ENCODE data around the gene SRRM2.
A peak's percentile ranks its signal among the peaks of the same experiment; 100 is the strongest.

The SRRM2 gene

DNA sequence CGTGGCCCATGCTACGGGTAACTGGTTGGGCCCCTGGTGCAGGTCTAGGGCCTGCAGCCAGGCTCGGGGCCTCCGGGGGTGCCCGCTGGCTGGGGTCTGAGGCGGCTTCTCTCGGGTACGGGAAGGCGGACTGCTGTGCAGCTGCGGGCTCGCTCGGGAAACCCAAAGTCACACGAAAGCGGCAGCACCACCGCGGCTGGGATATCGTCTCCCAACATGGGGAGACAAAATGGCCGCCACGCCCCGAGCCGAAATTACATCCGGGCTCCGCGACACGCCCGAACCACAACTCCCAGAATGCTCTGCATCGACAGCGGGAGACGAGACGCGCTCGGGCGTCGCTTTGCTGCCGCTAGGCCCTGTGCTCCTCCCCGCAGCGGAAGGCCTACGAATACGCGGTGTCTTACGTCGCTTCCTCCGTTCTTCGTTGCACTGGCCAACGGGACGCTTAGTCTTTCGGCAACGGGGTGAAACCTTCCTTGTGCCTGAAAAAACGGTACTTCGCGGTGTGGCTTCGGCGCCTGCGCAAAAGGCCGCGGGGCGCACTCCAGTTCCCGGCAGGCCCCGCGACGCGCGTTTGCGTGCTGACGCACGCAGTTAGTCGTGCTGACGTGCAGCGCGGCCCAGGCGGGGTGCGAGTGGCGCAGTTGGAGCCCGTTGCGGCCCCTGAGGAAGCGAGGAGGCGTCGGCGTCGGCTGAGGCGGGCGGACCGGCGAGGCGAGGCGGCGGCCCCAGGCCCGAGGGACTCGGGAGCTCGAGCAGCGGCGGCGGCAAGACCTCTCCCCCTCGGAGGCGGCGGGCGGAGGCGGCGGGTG lies at the start of gene SRRM2:
TSS of gene SRRM2 (plus strand) at position 604 of the 815 bp plus-strand sequence. CDS start 3,727 bp downstream, outside the sequence.
- H3K27ac Mint-ChIP-seq = peak within 1 kb of the TSS; percentile 97
- no peaks in the 10 kb centered on the region for H3K27me3 Mint-ChIP-seq (ENCODE audit: low read depth)
- H3K4me3 Mint-ChIP-seq = peak within 1 kb of the TSS; percentile 92
- peak; percentile 96 for DNase-seq (ENCODE audit: low spot score)
- peaks cover 42% of the 10 kb centered on the region for H3K36me3 Mint-ChIP-seq (ENCODE audit: low read depth)
- peaks cover 44% of the 10 kb centered on the region for H3K4me1 Mint-ChIP-seq (ENCODE audit: low read depth)
- no peaks in the 10 kb centered on the region for H3K9me3 Mint-ChIP-seq

DNA sequence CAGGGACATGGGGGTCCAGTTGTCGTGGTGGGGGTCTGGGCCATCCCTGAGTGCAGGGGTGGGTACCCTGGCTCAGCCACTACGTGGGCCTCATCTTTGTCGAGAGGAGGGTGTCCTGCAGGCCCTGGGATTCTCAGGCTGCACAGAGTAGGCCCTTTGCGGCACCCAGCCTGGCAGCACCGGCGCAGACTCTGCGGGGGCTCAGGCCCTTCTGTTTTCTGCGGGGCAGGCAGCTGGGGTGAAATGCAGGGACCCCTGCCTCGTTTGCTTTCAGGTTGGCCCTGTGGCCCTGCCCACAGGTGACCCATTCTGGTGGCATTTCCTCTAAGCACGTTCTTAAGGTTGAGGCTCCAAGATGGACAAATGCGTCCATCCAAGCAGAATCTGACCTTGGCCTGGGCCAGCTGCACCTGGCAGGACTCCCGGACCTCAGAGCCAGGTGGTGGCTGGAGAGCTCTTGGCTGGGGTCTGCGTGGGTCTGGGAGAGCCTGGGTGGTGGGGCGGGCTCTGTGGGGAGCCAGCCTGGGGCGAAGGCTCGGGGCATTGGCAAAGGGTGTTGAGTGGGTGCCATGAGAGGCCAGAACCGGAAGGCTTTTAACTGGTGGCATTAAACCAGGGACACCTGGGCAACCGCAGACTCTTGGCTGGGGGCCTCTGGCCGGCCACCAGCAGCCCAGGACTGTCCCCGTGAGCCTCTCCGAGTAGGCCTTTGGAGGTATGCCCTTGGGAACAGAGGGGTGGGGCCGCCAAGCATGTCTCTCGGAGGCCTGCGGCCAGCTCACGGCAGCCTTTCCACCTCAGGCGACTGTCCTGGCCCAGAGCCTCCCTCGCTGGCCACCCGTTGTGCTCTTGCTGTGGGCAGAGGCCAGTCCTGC lies 49.3 kb upstream of the SRRM2 start:
- Mint-ChIP-seq H3K4me3 (no peak overlapping the region), H3K27ac (no peak overlapping the region), H3K9me3 (no peaks in the 10 kb centered on the region), H3K27me3 (ENCODE audit: low read depth) (no peaks in the 10 kb centered on the region), H3K36me3 (ENCODE audit: low read depth) (peaks cover 4% of the 10 kb centered on the region), H3K4me1 (ENCODE audit: low read depth) (no peaks in the 10 kb centered on the region)
- DNase-seq (ENCODE audit: low spot score) = no peak

DNA sequence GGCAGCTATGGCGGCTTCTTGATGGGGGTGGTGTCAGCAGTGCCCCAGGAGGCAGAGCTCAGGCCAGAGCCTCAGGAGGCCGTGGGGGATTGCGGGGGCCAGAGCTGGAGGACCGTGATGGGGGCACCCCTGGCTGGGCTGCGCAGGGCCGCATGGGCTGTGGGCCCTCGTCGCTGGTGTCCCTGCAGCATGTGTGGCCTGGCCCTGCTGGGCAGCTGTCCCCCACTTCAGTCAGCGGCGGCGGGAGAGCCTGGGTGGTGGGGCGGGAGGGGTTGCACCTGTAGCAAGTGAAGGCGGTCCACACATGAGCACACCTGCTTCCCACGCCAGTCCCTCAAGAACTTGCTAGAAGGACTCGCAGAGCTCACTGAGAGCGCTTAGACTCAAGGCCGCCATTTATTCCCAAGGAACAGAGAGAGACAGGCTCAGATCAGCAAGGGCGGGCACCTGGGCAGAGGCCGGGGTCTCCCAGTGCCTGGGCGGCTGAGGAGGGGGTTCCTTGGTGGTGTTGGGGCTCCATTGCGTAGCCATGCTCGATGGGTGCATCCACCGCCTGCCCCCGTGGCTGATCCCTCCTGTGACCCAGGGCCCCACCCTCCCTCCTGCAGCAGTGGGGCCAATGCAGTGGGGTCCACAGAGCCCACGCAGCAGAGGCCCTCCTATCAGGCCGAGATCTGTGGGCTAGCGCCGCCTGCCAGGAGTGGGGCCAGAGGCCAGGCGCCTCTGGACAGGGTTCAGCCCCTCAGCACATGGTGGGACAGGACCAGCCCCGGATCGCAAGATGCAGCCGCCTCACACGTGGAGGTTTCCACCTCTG lies 48.1 kb upstream of the SRRM2 start:
- H3K27ac Mint-ChIP-seq = no peak overlapping the region
- no peaks in the 10 kb centered on the region for H3K27me3 Mint-ChIP-seq (ENCODE audit: low read depth)
- no peak overlapping the region for H3K4me3 Mint-ChIP-seq
- H3K4me1 Mint-ChIP-seq (ENCODE audit: low read depth) = no peaks in the 10 kb centered on the region
- peaks cover 7% of the 10 kb centered on the region for H3K36me3 Mint-ChIP-seq (ENCODE audit: low read depth)
- no peak for DNase-seq (ENCODE audit: low spot score)
- no peaks in the 10 kb centered on the region for H3K9me3 Mint-ChIP-seq

DNA sequence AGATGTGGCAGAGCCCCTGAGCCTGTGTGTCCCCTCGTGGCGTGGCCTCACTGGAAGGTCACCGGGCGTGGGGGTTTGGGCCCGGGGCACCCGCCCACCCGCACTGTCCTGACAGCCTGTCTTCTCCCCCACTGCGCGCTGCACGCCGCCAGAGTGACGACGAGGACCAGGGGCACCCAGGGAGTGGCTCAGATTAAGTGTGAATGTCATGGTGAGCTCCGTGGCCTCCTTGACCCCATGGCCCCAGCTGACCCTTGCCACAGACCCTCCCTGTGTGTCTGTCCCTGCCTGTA lies 47.5 kb upstream of the SRRM2 start:
- Mint-ChIP-seq H3K9me3 (no peaks in the 10 kb centered on the region), H3K4me3 (no peak overlapping the region), H3K27me3 (ENCODE audit: low read depth) (no peaks in the 10 kb centered on the region), H3K4me1 (ENCODE audit: low read depth) (no peaks in the 10 kb centered on the region), H3K36me3 (ENCODE audit: low read depth) (peaks cover 7% of the 10 kb centered on the region), H3K27ac (no peak overlapping the region)
- no peak for DNase-seq (ENCODE audit: low spot score)

DNA sequence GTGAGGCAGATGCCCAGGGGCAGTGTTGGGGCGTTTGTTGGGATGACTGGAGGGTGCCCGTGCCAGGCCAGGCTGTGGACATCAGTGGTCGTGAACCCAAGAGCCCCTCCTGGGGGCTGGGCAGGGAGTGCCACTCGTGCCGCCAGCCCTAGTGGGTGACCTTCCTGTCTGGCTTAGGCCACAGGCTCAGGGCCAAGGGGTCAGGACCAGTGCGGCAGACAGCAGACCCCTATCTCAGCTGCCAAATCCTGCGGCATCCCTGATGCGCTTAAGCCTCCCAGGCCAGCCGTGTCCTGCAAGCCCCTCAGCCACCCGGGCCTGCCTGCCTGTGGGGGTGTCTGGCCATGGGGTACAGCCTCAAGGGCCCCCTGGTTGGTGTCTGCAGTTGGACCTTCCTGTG lies 47.1 kb upstream of the SRRM2 start:
- no peak overlapping the region for H3K27ac Mint-ChIP-seq
- H3K36me3 Mint-ChIP-seq (ENCODE audit: low read depth) = peaks cover 7% of the 10 kb centered on the region
- no peak overlapping the region for H3K4me3 Mint-ChIP-seq
- no peaks in the 10 kb centered on the region for H3K9me3 Mint-ChIP-seq
- H3K27me3 Mint-ChIP-seq (ENCODE audit: low read depth) = no peaks in the 10 kb centered on the region
- H3K4me1 Mint-ChIP-seq (ENCODE audit: low read depth) = no peaks in the 10 kb centered on the region
- no peak for DNase-seq (ENCODE audit: low spot score)

DNA sequence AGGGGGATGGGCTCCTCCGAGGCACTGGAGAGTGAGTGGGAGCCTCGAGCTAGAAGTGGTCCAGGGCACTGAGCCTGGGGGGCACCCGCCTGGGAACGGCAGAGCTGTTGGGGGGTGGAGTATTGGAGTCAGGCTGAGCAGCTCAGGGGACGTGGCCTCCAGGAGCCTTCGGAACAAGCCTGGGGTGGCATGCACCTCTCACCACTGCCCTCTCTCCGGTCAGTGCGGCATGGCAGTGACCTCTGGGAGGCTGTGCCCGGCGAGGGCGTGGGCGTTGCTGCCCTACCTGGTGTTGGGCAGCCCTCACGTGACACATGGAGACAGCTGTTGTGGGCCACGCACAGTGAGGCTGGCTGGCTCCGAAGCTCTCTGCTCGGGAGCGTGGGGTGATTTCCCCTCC lies 46.4 kb upstream of the SRRM2 start:
- Mint-ChIP-seq H3K9me3 (no peaks in the 10 kb centered on the region), H3K4me1 (ENCODE audit: low read depth) (no peaks in the 10 kb centered on the region)
- DNase-seq (ENCODE audit: low spot score) = no peak

DNA sequence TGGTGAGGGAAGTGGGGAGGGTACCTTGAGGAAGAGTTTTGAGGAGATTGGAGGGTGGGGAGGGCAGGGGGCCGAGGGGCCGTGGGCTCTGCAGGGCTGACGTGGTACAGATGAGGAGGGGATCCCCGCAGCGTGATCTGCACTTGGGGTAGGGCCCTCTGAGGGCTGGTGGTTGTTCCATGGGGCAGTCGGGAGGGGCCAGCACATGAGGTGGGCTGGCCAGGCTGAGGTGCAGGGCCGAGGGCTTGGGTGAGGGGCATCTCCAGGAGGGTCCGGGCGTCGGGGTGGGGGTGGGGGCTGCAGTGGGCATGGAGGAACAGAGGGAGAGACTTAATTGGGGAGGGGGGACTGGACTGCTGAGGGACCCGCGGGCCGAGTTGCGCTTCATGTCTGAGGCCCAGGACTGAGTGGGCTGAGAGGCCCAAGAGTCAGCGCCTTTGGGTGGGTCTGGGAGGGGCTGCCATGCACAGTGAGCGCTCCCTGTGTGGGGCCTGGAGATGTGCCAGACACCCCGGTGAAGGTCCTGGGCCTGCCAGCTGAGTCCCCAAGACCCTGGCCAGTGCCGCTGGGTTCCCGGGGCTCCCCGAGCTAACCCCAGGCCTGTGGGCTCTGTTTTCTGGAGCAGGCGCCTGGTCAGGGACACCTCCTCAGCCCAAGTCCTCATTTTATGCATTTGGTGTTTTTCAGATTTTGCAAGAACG lies 45.7 kb upstream of the SRRM2 start:
- Mint-ChIP-seq H3K27ac (no peak overlapping the region), H3K36me3 (ENCODE audit: low read depth) (peaks cover 7% of the 10 kb centered on the region), H3K4me3 (no peak overlapping the region), H3K4me1 (ENCODE audit: low read depth) (no peaks in the 10 kb centered on the region), H3K27me3 (ENCODE audit: low read depth) (no peaks in the 10 kb centered on the region), H3K9me3 (no peaks in the 10 kb centered on the region)
- DNase-seq (ENCODE audit: low spot score) = no peak

More for the DNA sequence above, 46.4 kb upstream of the SRRM2 start:
- no peak overlapping the region for H3K4me3 Mint-ChIP-seq
- peaks cover 7% of the 10 kb centered on the region for H3K36me3 Mint-ChIP-seq (ENCODE audit: low read depth)
- no peaks in the 10 kb centered on the region for H3K27me3 Mint-ChIP-seq (ENCODE audit: low read depth)
- no peak overlapping the region for H3K27ac Mint-ChIP-seq

DNA sequence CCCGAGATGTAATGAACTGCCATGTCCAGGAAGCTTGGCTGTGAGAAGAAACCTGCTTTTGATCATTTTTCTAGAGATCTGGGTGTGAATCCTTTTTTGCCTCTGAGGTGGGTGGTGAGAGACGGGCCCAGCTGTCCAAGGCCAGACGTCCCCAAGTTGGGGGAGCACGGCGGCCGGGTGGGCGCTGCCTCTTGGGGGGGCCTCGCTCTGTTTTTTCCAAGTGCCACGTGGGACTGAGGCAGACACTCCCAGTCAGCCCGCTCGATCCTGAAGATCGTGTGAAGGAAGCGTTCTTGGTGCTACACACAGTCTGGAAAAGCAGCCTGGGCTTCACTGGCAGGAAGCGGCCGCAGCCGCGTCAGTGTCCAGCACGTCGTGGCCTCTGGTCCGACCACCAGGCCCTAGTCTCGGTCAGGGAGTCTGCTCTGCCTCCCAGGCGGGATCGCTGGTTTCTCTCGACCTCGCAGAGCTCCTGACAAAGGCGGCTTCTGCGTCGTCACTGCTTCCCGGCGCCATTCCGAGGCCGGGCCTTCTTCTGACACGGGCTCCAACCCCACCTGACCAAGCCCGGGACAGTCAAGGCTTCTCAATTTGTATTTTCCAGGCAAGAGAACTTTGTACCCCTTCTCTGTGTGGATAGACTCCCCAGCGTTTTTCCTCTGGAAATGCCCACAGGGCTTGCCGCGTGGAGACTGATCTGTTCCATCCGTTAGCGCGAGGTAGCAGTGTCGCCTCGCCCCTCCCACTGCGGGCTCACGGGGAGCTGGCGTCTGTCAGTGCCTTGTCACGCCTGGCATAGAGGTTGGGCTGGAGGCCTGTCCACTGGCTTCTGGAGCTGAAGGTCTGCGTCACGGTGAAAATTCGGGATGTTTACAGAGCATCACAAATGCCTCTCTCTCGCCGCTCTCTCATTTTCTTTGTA lies 44.8 kb upstream of the SRRM2 start:
- Mint-ChIP-seq H3K27me3 (ENCODE audit: low read depth) (no peaks in the 10 kb centered on the region), H3K4me1 (ENCODE audit: low read depth) (no peaks in the 10 kb centered on the region), H3K27ac (no peak overlapping the region), H3K36me3 (ENCODE audit: low read depth) (peaks cover 4% of the 10 kb centered on the region), H3K9me3 (no peaks in the 10 kb centered on the region), H3K4me3 (no peak overlapping the region)
- no peak for DNase-seq (ENCODE audit: low spot score)

DNA sequence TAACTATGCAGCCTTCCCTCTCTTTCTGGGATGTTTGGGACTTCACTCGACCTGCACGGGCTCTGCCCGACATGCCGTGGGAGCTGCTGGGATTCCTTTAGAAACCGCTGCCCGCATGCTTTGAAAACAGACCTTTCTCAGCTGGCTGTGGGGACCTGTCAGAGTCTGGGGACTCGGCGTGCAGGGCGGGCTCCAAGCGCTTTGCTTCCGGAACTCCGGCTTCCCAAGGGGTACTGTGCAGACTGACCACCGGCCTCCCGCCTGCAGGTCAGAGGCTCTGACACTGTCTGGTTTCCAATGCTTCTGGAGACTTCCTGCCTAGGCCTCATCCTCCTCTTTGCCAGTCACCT lies 44.2 kb upstream of the SRRM2 start:
- Mint-ChIP-seq H3K4me1 (ENCODE audit: low read depth) (no peaks in the 10 kb centered on the region), H3K36me3 (ENCODE audit: low read depth) (peaks cover 4% of the 10 kb centered on the region), H3K27ac (no peak overlapping the region), H3K4me3 (no peak overlapping the region), H3K9me3 (no peaks in the 10 kb centered on the region), H3K27me3 (ENCODE audit: low read depth) (no peaks in the 10 kb centered on the region)
- DNase-seq (ENCODE audit: low spot score) = no peak

DNA sequence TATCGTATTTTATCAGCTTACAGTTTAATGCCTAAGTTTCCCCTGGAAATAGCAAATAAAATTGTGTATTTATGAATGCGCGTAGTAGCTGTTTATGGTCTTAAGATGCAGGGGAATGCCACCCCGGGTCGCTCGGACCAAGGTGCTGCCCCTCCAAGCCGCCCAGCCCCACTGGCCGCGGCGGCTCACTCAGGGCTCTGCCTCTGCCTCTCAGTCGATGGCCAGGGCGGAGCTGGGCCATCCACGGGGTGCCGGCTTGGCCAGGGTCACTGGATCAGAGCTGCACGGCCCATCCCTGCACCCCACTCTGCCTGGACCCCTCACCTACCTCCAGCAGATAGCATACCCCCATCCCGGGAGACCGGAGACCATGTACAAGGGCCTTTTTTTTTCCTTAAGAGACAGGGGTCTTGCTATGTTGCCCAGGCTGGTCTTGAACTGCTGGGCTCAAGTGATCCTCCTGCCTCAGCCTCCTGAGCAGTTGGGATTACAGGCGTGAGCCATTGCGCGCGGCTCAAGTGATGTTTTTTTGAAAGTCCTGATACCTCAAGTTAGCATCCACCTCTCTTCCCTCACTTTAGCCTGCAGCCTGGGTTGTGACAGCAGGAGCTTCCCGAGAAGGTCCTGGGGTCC lies 43.4 kb upstream of the SRRM2 start:
- DNase-seq (ENCODE audit: low spot score) = no peak
- no peak overlapping the region for H3K4me3 Mint-ChIP-seq

DNA sequence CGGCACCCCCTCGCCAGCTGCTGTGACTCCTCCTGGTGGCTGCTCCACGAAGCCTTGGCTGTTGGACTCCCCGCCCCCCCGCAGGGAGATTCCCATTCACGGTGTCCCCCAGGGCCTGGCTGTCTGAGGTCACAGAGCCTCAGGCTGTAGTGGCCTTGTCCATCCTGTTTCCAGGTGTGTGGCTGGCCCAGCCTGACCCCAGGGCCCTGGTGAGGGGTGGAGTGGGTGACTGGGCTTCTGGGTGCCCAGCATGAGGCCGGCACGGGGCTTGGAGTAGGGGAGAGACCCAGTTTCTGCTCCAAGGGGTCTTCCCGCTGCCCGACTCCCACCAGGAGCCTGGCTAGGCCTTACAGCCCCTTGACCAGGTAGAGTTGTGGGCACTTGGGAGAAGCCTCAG lies 42.9 kb upstream of the SRRM2 start:
- H3K27me3 Mint-ChIP-seq (ENCODE audit: low read depth) = peaks cover under 1% of the 10 kb centered on the region
- no peaks in the 10 kb centered on the region for H3K4me1 Mint-ChIP-seq (ENCODE audit: low read depth)
- H3K27ac Mint-ChIP-seq = no peak overlapping the region
- no peaks in the 10 kb centered on the region for H3K9me3 Mint-ChIP-seq
- H3K36me3 Mint-ChIP-seq (ENCODE audit: low read depth) = peaks cover 4% of the 10 kb centered on the region
- H3K4me3 Mint-ChIP-seq = no peak overlapping the region
- DNase-seq (ENCODE audit: low spot score) = no peak

More for the DNA sequence above, 43.4 kb upstream of the SRRM2 start:
- H3K27me3 Mint-ChIP-seq (ENCODE audit: low read depth) = no peaks in the 10 kb centered on the region
- H3K9me3 Mint-ChIP-seq = no peaks in the 10 kb centered on the region
- no peak overlapping the region for H3K27ac Mint-ChIP-seq
- H3K36me3 Mint-ChIP-seq (ENCODE audit: low read depth) = peaks cover 4% of the 10 kb centered on the region
- H3K4me1 Mint-ChIP-seq (ENCODE audit: low read depth) = no peaks in the 10 kb centered on the region

DNA sequence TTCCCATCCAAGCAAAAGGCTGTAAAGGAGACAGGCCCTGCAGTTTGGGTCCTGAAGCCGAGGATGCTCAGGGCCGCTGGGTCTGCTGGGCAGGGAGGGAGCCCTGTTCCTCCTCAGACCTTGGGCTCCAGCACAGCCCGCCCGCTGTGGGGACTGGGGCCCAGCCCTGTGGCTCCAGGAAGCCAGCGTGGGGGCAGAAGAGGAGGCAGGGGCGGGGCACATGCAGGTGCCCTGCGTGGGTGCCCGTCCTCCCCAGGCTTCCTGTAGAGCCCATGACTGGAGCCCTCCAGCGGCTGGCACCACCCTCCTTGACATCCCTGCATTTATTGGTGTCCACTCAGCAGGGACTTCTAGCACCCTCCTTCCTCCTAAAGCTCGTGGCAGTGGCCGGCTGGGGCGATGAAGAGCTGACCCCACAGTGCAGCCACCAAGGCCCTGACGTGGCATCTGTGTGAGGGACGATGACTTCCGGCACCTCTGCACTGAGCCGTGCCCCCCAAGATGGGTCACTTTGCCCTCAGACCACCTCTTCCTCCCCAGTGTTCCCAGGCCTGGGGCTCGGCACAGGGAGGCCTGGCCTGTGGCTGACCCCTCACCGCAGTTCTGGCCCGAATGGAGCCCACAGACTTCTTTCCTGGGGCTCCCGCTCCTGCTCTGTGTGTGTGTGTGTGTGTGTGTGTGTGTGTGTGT lies 42.3 kb upstream of the SRRM2 start:
- H3K36me3 Mint-ChIP-seq (ENCODE audit: low read depth) = peaks cover 4% of the 10 kb centered on the region
- peaks cover 7% of the 10 kb centered on the region for H3K27me3 Mint-ChIP-seq (ENCODE audit: low read depth)
- DNase-seq (ENCODE audit: low spot score) = no peak
- no peaks in the 10 kb centered on the region for H3K9me3 Mint-ChIP-seq
- H3K4me3 Mint-ChIP-seq = no peak overlapping the region
- H3K4me1 Mint-ChIP-seq (ENCODE audit: low read depth) = peaks cover 4% of the 10 kb centered on the region
- H3K27ac Mint-ChIP-seq = no peak overlapping the region

Measured in T-helper 2 cell treated with Interferon-gamma antibody and Interleukin-4, amounts not matched to agents 5 μg/mL and 100 μg/mL, for 36 hours (primary cell).